Activated naive CD4-positive, alpha-beta T cell treated with anti-CD3 and anti-CD28 coated beads, Interleukin-2, amount 50 U/mL, for 24 hours (primary cell): ENCODE data around the gene HMCN2.
A peak's percentile ranks its signal among the peaks of the same experiment; 100 is the strongest.

Source experiments
- H3K27ac Mint-ChIP-seq: one replicate; pipeline ENCODE4 v1.8.0; 2021; ENCODE audit warnings: mild to moderate bottlenecking, mixed read lengths
- H3K27me3 Mint-ChIP-seq: one replicate; pipeline ENCODE4 v1.8.0; 2021; ENCODE audit warnings: mixed read lengths
- H3K36me3 Mint-ChIP-seq: one replicate; pipeline ENCODE4 v1.8.0; 2021; ENCODE audit warnings: mixed read lengths
- H3K4me1 Mint-ChIP-seq: one replicate; pipeline ENCODE4 v1.8.0; 2021; ENCODE audit warnings: mixed read lengths
- H3K4me3 Mint-ChIP-seq: one replicate; pipeline ENCODE4 v1.8.0; 2021; ENCODE audit warnings: mild to moderate bottlenecking, mixed read lengths
- H3K9me3 Mint-ChIP-seq: one replicate; pipeline ENCODE4 v1.8.0; 2021; ENCODE audit warnings: mixed read lengths

Gene HMCN2

GRCh38 chr9:130359819-130360218 is 94.3 kb downstream of the HMCN2 start:
- H3K9me3 Mint-ChIP-seq, result no peaks in the 10 kb centered on the region
- H3K36me3 Mint-ChIP-seq, result no peaks in the 10 kb centered on the region
- H3K27me3 Mint-ChIP-seq, result no peaks in the 10 kb centered on the region
- no peak overlapping the region for H3K4me3 Mint-ChIP-seq
- H3K4me1 Mint-ChIP-seq, result no peaks in the 10 kb centered on the region
- H3K27ac Mint-ChIP-seq, result no peak overlapping the region

- Mint-ChIP-seq H3K36me3 (no peaks in the 10 kb centered on the region), H3K27ac (peak overlapping the region; percentile 76), H3K4me3 (no peak overlapping the region), H3K9me3 (no peaks in the 10 kb centered on the region), H3K27me3 (no peaks in the 10 kb centered on the region), H3K4me1 (no peaks in the 10 kb centered on the region)
These were observed 95.1 kb downstream of the HMCN2 start for GRCh38 chr9:130360672-130361071.

GRCh38 chr9:130361873-130362362 is 96.4 kb downstream of the HMCN2 start:
- Mint-ChIP-seq H3K4me3 (no peak overlapping the region), H3K27ac (no peak overlapping the region), H3K27me3 (no peaks in the 10 kb centered on the region), H3K36me3 (no peaks in the 10 kb centered on the region), H3K9me3 (no peaks in the 10 kb centered on the region), H3K4me1 (no peaks in the 10 kb centered on the region)

GRCh38 chr9:130362691-130363090 is 97.1 kb downstream of the HMCN2 start:
- no peak overlapping the region for H3K4me3 Mint-ChIP-seq
- no peaks in the 10 kb centered on the region for H3K27me3 Mint-ChIP-seq
- H3K4me1 Mint-ChIP-seq, result no peaks in the 10 kb centered on the region
- H3K27ac Mint-ChIP-seq, result no peak overlapping the region
- no peaks in the 10 kb centered on the region for H3K9me3 Mint-ChIP-seq
- H3K36me3 Mint-ChIP-seq, result no peaks in the 10 kb centered on the region

- no peak overlapping the region for H3K27ac Mint-ChIP-seq
- H3K27me3 Mint-ChIP-seq, result no peaks in the 10 kb centered on the region
- H3K36me3 Mint-ChIP-seq, result peaks cover 3% of the 10 kb centered on the region
- H3K9me3 Mint-ChIP-seq, result no peaks in the 10 kb centered on the region
- H3K4me1 Mint-ChIP-seq, result peaks cover 11% of the 10 kb centered on the region
- no peak overlapping the region for H3K4me3 Mint-ChIP-seq
These were observed 98.3 kb downstream of the HMCN2 start for GRCh38 chr9:130363755-130364404.

- Mint-ChIP-seq H3K4me1 (peaks cover 11% of the 10 kb centered on the region), H3K9me3 (no peaks in the 10 kb centered on the region), H3K27me3 (no peaks in the 10 kb centered on the region), H3K27ac (no peak overlapping the region), H3K4me3 (no peak overlapping the region), H3K36me3 (peaks cover 3% of the 10 kb centered on the region)
These were observed 99.2 kb downstream of the HMCN2 start for GRCh38 chr9:130364619-130365322.

GRCh38 chr9:130365323-130365721 is 99.8 kb downstream of the HMCN2 start:
- H3K36me3 Mint-ChIP-seq, result peaks cover 3% of the 10 kb centered on the region
- H3K4me3 Mint-ChIP-seq, result no peak overlapping the region
- no peaks in the 10 kb centered on the region for H3K27me3 Mint-ChIP-seq
- no peaks in the 10 kb centered on the region for H3K9me3 Mint-ChIP-seq
- H3K27ac Mint-ChIP-seq, result no peak overlapping the region
- peaks cover 11% of the 10 kb centered on the region for H3K4me1 Mint-ChIP-seq

- Mint-ChIP-seq H3K27me3 (no peaks in the 10 kb centered on the region), H3K9me3 (no peaks in the 10 kb centered on the region), H3K27ac (no peak overlapping the region), H3K4me1 (peaks cover 11% of the 10 kb centered on the region), H3K4me3 (no peak overlapping the region), H3K36me3 (peaks cover 3% of the 10 kb centered on the region)
These were observed 100.5 kb downstream of the HMCN2 start for GRCh38 chr9:130366072-130366471.

GRCh38 chr9:130366888-130367550 is 101.5 kb downstream of the HMCN2 start:
- Mint-ChIP-seq H3K27ac (peak overlapping the region; percentile 84), H3K4me1 (peaks cover 11% of the 10 kb centered on the region), H3K27me3 (no peaks in the 10 kb centered on the region), H3K9me3 (no peaks in the 10 kb centered on the region), H3K4me3 (no peak overlapping the region), H3K36me3 (peaks cover 3% of the 10 kb centered on the region)

- no peak overlapping the region for H3K27ac Mint-ChIP-seq
These were observed 103.1 kb downstream of the HMCN2 start for GRCh38 chr9:130368631-130369103.

GRCh38 chr9:130370226-130370625 is 104.7 kb downstream of the HMCN2 start:
- Mint-ChIP-seq H3K27ac (no peak overlapping the region), H3K36me3 (peaks cover 3% of the 10 kb centered on the region), H3K4me1 (peaks cover 11% of the 10 kb centered on the region), H3K9me3 (no peaks in the 10 kb centered on the region), H3K27me3 (no peaks in the 10 kb centered on the region), H3K4me3 (no peak overlapping the region)

More at GRCh38 chr9:130368631-130369103, 103.1 kb downstream of the HMCN2 start:
- Mint-ChIP-seq H3K4me3 (no peak overlapping the region), H3K9me3 (no peaks in the 10 kb centered on the region), H3K27me3 (no peaks in the 10 kb centered on the region), H3K36me3 (peaks cover 3% of the 10 kb centered on the region), H3K4me1 (peaks cover 11% of the 10 kb centered on the region)

GRCh38 chr9:130371196-130371966 is 105.8 kb downstream of the HMCN2 start:
- Mint-ChIP-seq H3K4me1 (peaks cover 11% of the 10 kb centered on the region), H3K27ac (no peak overlapping the region), H3K4me3 (no peak overlapping the region), H3K36me3 (peaks cover 3% of the 10 kb centered on the region), H3K9me3 (no peaks in the 10 kb centered on the region), H3K27me3 (no peaks in the 10 kb centered on the region)

GRCh38 chr9:130372057-130372456 is 106.5 kb downstream of the HMCN2 start:
- Mint-ChIP-seq H3K36me3 (peaks cover 3% of the 10 kb centered on the region), H3K27ac (no peak overlapping the region), H3K27me3 (no peaks in the 10 kb centered on the region), H3K4me1 (peaks cover 11% of the 10 kb centered on the region), H3K4me3 (no peak overlapping the region), H3K9me3 (no peaks in the 10 kb centered on the region)

- H3K27ac Mint-ChIP-seq, result no peak overlapping the region
- H3K27me3 Mint-ChIP-seq, result no peaks in the 10 kb centered on the region
- H3K4me3 Mint-ChIP-seq, result no peak overlapping the region
- H3K36me3 Mint-ChIP-seq, result no peaks in the 10 kb centered on the region
- no peaks in the 10 kb centered on the region for H3K9me3 Mint-ChIP-seq
- H3K4me1 Mint-ChIP-seq, result peaks cover under 1% of the 10 kb centered on the region
These were observed 108.2 kb downstream of the HMCN2 start for GRCh38 chr9:130373679-130374325.

- H3K27me3 Mint-ChIP-seq, result peaks cover 2% of the 10 kb centered on the region
These were observed 112.1 kb downstream of the HMCN2 start for GRCh38 chr9:130377612-130378011.

More at GRCh38 chr9:130377612-130378011, 112.1 kb downstream of the HMCN2 start:
- no peaks in the 10 kb centered on the region for H3K4me1 Mint-ChIP-seq
- H3K4me3 Mint-ChIP-seq, result no peak overlapping the region
- H3K27ac Mint-ChIP-seq, result no peak overlapping the region
- H3K36me3 Mint-ChIP-seq, result no peaks in the 10 kb centered on the region
- H3K9me3 Mint-ChIP-seq, result no peaks in the 10 kb centered on the region
